Omental fat pad (tissue), 4 donors: Measurements from ENCODE around the gene MT1X. TPM values are rescaled to one million over a fixed set of nuclear protein-coding genes. Genes with fewer than 3 reads are reported as not detected.

Experiments
- ATAC-seq: fragments of 150-250 bp; one replicate; pipeline ENCODE4 v1.9.1; 2016; ENCODE audit warnings: mild to moderate bottlenecking, moderate library complexity; ENCODE audit not compliant: low FRiP score
- DNase-seq: peaks from one replicate; pipeline ENCODE4 v3.0.0-alpha.2; 2019; ENCODE audit warnings: low spot score
- CTCF ChIP-seq, 3 donors: fragments of 450-650 bp; IDR thresholded peaks; one replicate each; pipeline ENCODE4 v1.5.1; 2016 to 2017; ENCODE audit warnings: antibody characterized with exemption in 3 of 3, mild to moderate bottlenecking in 3 of 3, moderate library complexity in 2 of 3
- total RNA-seq, 4 donors: library from RNA; depleted of rRNA; stranded (reverse); fragments of >200 nt; gene quantifications; one replicate each; pipeline ENCODE4 v1.1.0, GENCODE V29; 2016

Gene MT1X
- total RNA-seq, 4 donors from 2014 or later: 1,336 to 3,452 (median 1,838) TPM

- no peak for TF ChIP-seq CTCF (IDR thresholded peaks at IDR 0.05)
- DNase-seq (no peak), ATAC-seq (no peak)
Measured at GRCh38 chr16:56645311-56645710, 37.0 kb upstream of the MT1X start.

- no peak for TF ChIP-seq CTCF (IDR thresholded peaks at IDR 0.05)
- ATAC-seq (no peak), DNase-seq (no peak)
Measured at GRCh38 chr16:56645838-56646237, 36.4 kb upstream of the MT1X start.

- ATAC-seq (no peak), DNase-seq (no peak)
Measured at GRCh38 chr16:56647641-56648431, 34.4 kb upstream of the MT1X start.

GRCh38 chr16:56649271-56649670 lies 33.0 kb upstream of the MT1X start:
- no peak for TF ChIP-seq CTCF (IDR thresholded peaks at IDR 0.05)
- no peak for DNase-seq
- no peak for ATAC-seq

More at GRCh38 chr16:56647641-56648431, 34.4 kb upstream of the MT1X start:
- TF ChIP-seq CTCF (IDR thresholded peaks at IDR 0.05): no peak

GRCh38 chr16:56649820-56650219 lies 32.5 kb upstream of the MT1X start:
- DNase-seq: no peak
- ATAC-seq: no peak
- no peak for TF ChIP-seq CTCF (IDR thresholded peaks at IDR 0.05)

- no peak for ATAC-seq
- no peak for DNase-seq
- TF ChIP-seq CTCF (IDR thresholded peaks at IDR 0.05): no peak
Measured at GRCh38 chr16:56651586-56651985, 30.7 kb upstream of the MT1X start, which contains the start of gene MT1B. MT1B (plus strand) TSS chr16:56651886; CDS start chr16:56651954, 68 bp downstream.

GRCh38 chr16:56652600-56652999 lies 29.7 kb upstream of the MT1X start:
- no peak for DNase-seq
- TF ChIP-seq CTCF (IDR thresholded peaks at IDR 0.05): no peak
- ATAC-seq: no peak
